Measurements from ENCODE around the gene PLEKHG4. TPM values are rescaled to one million over a fixed set of nuclear protein-coding genes. Genes with fewer than 3 reads are reported as not detected.
A peak's percentile ranks its signal among the peaks of the same experiment; 100 is the strongest.

The PLEKHG4 gene
- total and polyA plus RNA-seq, 9 of the 15 experiments (the other 6 are each of a cell fraction or from before 2014, with no cell fraction given): 3.7 to 36.8 (median 17.9) TPM

- TF ChIP-seq, protein P1, sequence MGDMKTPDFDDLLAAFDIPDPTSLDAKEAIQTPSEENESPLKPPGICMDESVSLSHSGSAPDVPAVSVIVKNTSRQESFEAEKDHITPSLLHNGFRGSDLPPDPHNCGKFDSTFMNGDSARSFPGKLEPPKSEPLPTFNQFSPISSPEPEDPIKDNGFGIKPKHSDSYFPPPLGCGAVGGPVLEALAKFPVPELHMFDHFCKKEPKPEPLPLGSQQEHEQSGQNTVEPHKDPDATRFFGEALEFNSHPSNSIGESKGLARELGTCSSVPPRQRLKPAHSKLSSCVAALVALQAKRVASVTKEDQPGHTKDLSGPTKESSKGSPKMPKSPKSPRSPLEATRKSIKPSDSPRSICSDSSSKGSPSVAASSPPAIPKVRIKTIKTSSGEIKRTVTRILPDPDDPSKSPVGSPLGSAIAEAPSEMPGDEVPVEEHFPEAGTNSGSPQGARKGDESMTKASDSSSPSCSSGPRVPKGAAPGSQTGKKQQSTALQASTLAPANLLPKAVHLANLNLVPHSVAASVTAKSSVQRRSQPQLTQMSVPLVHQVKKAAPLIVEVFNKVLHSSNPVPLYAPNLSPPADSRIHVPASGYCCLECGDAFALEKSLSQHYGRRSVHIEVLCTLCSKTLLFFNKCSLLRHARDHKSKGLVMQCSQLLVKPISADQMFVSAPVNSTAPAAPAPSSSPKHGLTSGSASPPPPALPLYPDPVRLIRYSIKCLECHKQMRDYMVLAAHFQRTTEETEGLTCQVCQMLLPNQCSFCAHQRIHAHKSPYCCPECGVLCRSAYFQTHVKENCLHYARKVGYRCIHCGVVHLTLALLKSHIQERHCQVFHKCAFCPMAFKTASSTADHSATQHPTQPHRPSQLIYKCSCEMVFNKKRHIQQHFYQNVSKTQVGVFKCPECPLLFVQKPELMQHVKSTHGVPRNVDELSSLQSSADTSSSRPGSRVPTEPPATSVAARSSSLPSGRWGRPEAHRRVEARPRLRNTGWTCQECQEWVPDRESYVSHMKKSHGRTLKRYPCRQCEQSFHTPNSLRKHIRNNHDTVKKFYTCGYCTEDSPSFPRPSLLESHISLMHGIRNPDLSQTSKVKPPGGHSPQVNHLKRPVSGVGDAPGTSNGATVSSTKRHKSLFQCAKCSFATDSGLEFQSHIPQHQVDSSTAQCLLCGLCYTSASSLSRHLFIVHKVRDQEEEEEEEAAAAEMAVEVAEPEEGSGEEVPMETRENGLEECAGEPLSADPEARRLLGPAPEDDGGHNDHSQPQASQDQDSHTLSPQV (IDR thresholded peaks at IDR 0.05): 0 out of 2 replicates have a peak, but pooled peaks have one; percentile 33
- TF ChIP-seq RBM39 (optimal IDR thresholded peaks at IDR 0.05; ENCODE audit: low read depth, low read length): no peak
- TF ChIP-seq ZFP1 (CRISPR knock-in tag; IDR thresholded peaks at IDR 0.05): no peak
- TF ChIP-seq, protein P2, sequence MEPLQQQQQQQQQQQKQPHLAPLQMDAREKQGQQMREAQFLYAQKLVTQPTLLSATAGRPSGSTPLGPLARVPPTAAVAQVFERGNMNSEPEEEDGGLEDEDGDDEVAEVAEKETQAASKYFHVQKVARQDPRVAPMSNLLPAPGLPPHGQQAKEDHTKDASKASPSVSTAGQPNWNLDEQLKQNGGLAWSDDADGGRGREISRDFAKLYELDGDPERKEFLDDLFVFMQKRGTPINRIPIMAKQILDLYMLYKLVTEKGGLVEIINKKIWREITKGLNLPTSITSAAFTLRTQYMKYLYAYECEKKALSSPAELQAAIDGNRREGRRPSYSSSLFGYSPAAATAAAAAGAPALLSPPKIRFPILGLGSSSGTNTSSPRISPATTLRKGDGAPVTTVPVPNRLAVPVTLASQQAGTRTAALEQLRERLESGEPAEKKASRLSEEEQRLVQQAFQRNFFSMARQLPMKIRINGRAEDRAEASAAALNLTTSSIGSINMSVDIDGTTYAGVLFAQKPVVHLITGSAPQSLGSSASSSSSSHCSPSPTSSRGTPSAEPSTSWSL (CRISPR knock-in tag; IDR thresholded peaks at IDR 0.05; ENCODE audit: borderline replicate concordance): no peak
- TF ChIP-seq FOXP1 (CRISPR knock-in tag; IDR thresholded peaks at IDR 0.05): no peak
- TF ChIP-seq, protein P3, sequence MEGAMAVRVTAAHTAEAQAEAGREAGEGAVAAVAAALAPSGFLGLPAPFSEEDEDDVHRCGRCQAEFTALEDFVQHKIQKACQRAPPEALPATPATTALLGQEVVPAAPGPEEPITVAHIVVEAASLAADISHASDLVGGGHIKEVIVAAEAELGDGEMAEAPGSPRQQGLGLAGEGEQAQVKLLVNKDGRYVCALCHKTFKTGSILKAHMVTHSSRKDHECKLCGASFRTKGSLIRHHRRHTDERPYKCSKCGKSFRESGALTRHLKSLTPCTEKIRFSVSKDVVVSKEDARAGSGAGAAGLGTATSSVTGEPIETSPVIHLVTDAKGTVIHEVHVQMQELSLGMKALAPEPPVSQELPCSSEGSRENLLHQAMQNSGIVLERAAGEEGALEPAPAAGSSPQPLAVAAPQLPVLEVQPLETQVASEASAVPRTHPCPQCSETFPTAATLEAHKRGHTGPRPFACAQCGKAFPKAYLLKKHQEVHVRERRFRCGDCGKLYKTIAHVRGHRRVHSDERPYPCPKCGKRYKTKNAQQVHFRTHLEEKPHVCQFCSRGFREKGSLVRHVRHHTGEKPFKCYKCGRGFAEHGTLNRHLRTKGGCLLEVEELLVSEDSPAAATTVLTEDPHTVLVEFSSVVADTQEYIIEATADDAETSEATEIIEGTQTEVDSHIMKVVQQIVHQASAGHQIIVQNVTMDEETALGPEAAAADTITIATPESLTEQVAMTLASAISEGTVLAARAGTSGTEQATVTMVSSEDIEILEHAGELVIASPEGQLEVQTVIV (CRISPR knock-in tag; IDR thresholded peaks at IDR 0.05; ENCODE audit: borderline replicate concordance): no peak
- no peak for TF ChIP-seq CSDE1 (IDR thresholded peaks at IDR 0.05)
- no peak for TF ChIP-seq NCOA2 (IDR thresholded peaks at IDR 0.05; ENCODE audit: partially characterized antibody in 2 of 2)
- TF ChIP-seq HIVEP1 (CRISPR knock-in tag; IDR thresholded peaks at IDR 0.05): no peak
- TF ChIP-seq RBFOX2 (IDR thresholded peaks at IDR 0.05; ENCODE audit: low read depth, low read length): no peak
- TF ChIP-seq, protein P4, sequence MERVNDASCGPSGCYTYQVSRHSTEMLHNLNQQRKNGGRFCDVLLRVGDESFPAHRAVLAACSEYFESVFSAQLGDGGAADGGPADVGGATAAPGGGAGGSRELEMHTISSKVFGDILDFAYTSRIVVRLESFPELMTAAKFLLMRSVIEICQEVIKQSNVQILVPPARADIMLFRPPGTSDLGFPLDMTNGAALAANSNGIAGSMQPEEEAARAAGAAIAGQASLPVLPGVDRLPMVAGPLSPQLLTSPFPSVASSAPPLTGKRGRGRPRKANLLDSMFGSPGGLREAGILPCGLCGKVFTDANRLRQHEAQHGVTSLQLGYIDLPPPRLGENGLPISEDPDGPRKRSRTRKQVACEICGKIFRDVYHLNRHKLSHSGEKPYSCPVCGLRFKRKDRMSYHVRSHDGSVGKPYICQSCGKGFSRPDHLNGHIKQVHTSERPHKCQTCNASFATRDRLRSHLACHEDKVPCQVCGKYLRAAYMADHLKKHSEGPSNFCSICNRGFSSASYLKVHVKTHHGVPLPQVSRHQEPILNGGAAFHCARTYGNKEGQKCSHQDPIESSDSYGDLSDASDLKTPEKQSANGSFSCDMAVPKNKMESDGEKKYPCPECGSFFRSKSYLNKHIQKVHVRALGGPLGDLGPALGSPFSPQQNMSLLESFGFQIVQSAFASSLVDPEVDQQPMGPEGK (CRISPR knock-in tag; IDR thresholded peaks at IDR 0.05; ENCODE audit: borderline replicate concordance): no peak
- TF ChIP-seq RFX5 (IDR thresholded peaks at IDR 0.05; ENCODE audit: low read depth, low read length): no peak
- TF ChIP-seq JUN (IDR thresholded peaks at IDR 0.05; ENCODE audit: borderline replicate concordance, low read depth, low read length): peak; percentile 62
- TF ChIP-seq JUN (CRISPR knock-in tag; IDR thresholded peaks at IDR 0.05; ENCODE audit: borderline replicate concordance): no peak
- TF ChIP-seq JUND (IDR thresholded peaks at IDR 0.05; ENCODE audit: borderline replicate concordance, low read depth, low read length): peak; percentile 71; the same call in 1 of the 2 replicates
- TF ChIP-seq JUND (tag; IDR thresholded peaks at IDR 0.05; ENCODE audit: borderline replicate concordance, low read depth, low read length): peak; percentile 72; the same call in 2 of the 3 replicates
Observed at GRCh38 chr16:67311607-67312488, 32.5 kb downstream of the PLEKHG4 start (continued).
